AG04449 (cell line): ENCODE data around the gene GADD45A.

Experiments
- CTCF ChIA-PET: fragments of 350-600 bp; formaldehyde crosslinking; extraction: SDS; loops from one replicate; lab custom pipeline; 2021; ENCODE audit warnings: antibody characterized with exemption; lab: Yijun Ruan, JAX
- POLR2A ChIA-PET: fragments of 400-600, 350-600 bp; formaldehyde crosslinking; extraction: SDS; loops from one replicate; lab custom pipeline; 2020; ENCODE audit warnings: antibody characterized with exemption, inconsistent platforms; lab: Yijun Ruan, JAX
- DNase-seq: peaks from one replicate; pipeline ENCODE4 v3.0.0-alpha.2; 2010; ENCODE audit warnings: low read depth, low spot score
- H3K4me3 ChIP-seq: 2 replicates; pipeline ENCODE4 v1.5.1; 2011; ENCODE audit warnings: low read depth, mild to moderate bottlenecking, control low read depth, low read length
- CTCF ChIP-seq: IDR thresholded peaks from one replicate; pipeline ENCODE4 v1.5.1; 2011; ENCODE audit warnings: mild to moderate bottlenecking, moderate library complexity, low read length, control low read depth, inconsistent platforms; ENCODE audit not compliant: insufficient read depth; ENCODE audit errors: missing control alignments

Gene GADD45A

GRCh38 chr1:67715819-67716218 is 30.8 kb downstream of the GADD45A start:
- ChIA-PET POLR2A (interaction anchor here (1.1 kb wide), 1 partner anchor 29 kb away, joined by 3 read pairs; no protein-coding TSS in a partner anchor), CTCF (interaction anchor here (0.6 to 1.8 kb wide), 7 partner anchors 12 to 181 kb away, joined by 3 to 8 read pairs (median 3); no protein-coding TSS in a partner anchor)
- H3K4me3 ChIP-seq, result no peak overlapping the region
- no peak for DNase-seq
- TF ChIP-seq CTCF, result no peak

- POLR2A ChIA-PET, result no interaction called here
- no peak for DNase-seq
- CTCF ChIA-PET, result interaction anchor here (1.1 kb wide), 1 partner anchor 43 kb away, joined by 3 read pairs; no protein-coding TSS in a partner anchor
- no peak overlapping the region for H3K4me3 ChIP-seq
- TF ChIP-seq CTCF, result no peak
Observed at GRCh38 chr1:67716800-67717199, 31.8 kb downstream of the GADD45A start.

- CTCF ChIA-PET, result interaction anchor here (1.0 to 2.6 kb wide), 3 partner anchors 156 to 217 kb away, joined by 3 to 9 read pairs (median 6); no protein-coding TSS in a partner anchor
- no peak for DNase-seq
- H3K4me3 ChIP-seq, result no peak overlapping the region
- no peak for TF ChIP-seq CTCF
- POLR2A ChIA-PET, result no interaction called here
Observed at GRCh38 chr1:67717876-67718275, 32.9 kb downstream of the GADD45A start.

- no peak for TF ChIP-seq CTCF
- ChIA-PET POLR2A (no interaction called here), CTCF (interaction anchor here (0.7 to 2.6 kb wide), 8 partner anchors 11 to 187 kb away, joined by 3 to 9 read pairs (median 5); no protein-coding TSS in a partner anchor)
- DNase-seq, result no peak
- no peak overlapping the region for H3K4me3 ChIP-seq
Observed at GRCh38 chr1:67719329-67720196, 34.6 kb downstream of the GADD45A start.

GRCh38 chr1:67721112-67721511 is 36.1 kb downstream of the GADD45A start:
- no peak for TF ChIP-seq CTCF
- DNase-seq, result no peak
- ChIA-PET POLR2A (no interaction called here), CTCF (interaction anchor here (0.9 to 2.5 kb wide), 7 partner anchors 10 to 186 kb away, joined by 4 to 11 read pairs (median 6); no protein-coding TSS in a partner anchor)
- no peak overlapping the region for H3K4me3 ChIP-seq
